DMS153 treated with DMSO at 0.1 percent for 48 hours (cell line): ENCODE data around the gene RBMS2.
"Not testable (repeated sequence)": the region's sequence is repeated elsewhere in the genome, so short reads cannot be mapped to it uniquely, and the experiment has no call there.

ENCODE experiments used
- DNase-seq: peaks from one replicate; lab custom pipeline; 2025; ENCODE audit not compliant: unreplicated experiment; lab: John Stamatoyannopoulos, UW

RBMS2 gene

GRCh38 chr12:56517854-56518253, 3.8 kb upstream of the RBMS2 start:
- DNase-seq, result no peak

- no peak for DNase-seq
These were observed 3.0 kb upstream of the RBMS2 start for GRCh38 chr12:56518570-56518969.

- DNase-seq, result no peak
These were observed 1.6 kb upstream of the RBMS2 start for GRCh38 chr12:56520048-56520447.

- DNase-seq, result no peak
These were observed 1.1 kb upstream of the RBMS2 start for GRCh38 chr12:56520506-56520905.

DNA sequence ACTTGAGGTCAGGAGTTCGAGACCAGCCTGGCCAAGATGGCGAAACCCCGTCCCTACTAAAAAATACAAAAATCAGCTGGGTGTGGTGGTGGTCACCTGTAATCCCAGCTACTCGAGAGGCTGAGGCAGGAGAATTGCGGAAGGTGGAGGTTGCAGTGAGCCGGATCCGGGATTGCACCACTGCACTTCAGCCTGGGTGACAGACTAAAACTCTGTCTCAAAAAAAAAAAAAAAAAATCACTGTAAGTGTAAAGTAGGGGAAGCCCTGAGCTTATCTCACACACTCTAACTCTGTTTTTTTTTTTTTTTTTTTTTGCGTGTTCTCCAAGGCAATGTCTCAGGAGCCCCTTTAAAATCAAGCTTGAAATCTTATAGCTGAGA, 421 bp upstream of the RBMS2 start:
- DNase-seq, result no peak

- no peak for DNase-seq
These were observed 982 bp downstream of the RBMS2 start for GRCh38 chr12:56522411-56523193.

DNA sequence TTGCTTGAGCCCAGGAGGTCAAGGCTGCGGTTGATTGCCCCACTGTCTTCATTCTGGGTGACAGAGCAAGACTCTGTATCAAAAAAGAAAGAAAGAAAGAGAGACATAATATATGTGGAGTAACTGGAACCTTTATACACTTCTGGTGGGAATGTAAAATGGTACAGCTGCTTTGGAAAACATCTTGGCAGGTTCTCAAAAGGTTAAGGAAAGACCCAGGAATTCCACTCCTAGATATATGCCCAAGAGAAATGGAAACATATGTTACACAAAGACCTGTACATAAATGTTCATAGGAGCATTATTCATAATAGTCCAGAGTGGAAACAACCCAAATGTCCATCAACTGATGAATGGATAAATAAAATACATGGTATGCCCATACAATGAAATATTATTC, 7.2 kb downstream of the RBMS2 start:
- DNase-seq, result no peak

GRCh38 chr12:56529656-56530055, 8.0 kb downstream of the RBMS2 start:
- no peak for DNase-seq

- no peak for DNase-seq
These were observed 8.9 kb downstream of the RBMS2 start for GRCh38 chr12:56530390-56531055.

DNA sequence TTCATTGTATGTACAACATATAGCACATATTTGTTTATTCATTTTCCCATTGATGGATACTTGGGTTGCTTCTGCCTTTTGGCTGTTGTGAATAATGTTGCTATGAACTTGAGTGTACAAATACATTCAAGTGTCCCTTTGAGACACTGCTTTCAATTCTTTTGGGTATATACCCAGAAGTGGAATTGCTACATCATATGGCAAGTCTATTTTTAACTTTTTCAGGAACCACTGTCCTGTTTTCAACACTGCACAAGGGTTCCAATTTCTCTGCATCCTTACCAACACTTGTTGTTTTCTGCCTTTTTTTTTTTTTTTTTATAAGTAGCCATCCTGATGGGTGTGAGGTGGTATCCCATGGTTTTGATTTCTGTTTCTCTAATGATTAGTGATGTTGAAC, 15.9 kb downstream of the RBMS2 start:
- DNase-seq, result no peak

- DNase-seq, result no peak
These were observed 20.0 kb downstream of the RBMS2 start for GRCh38 chr12:56541631-56542030.

- no peak for DNase-seq
These were observed 20.5 kb downstream of the RBMS2 start for GRCh38 chr12:56542164-56542563.

DNA sequence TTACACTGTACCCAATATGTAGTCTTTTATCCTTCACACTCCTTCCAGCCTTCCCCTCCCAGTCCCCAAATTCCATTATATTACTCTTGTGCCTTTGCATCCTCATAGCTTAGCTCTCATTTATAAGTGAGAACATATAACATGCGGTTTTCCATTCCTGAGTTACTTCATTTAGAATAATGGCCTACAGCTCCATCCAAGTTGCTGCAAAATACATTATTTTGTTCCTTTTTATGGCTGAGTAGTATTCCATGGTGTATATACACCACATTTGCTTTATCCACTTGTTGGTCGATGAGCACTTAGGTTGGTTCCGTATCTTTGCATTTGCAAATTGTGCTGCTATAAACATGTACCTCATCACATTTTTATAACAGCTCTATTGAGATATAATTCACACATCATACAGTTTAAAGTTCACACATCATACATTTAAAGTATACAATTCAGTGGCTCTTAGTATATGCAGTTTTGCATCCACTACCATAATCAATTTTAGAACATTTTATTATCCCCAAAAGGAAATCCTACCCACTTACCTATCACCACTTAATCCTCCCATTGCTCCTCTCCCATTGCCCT, 23.5 kb downstream of the RBMS2 start:
- DNase-seq, result no peak

DNA sequence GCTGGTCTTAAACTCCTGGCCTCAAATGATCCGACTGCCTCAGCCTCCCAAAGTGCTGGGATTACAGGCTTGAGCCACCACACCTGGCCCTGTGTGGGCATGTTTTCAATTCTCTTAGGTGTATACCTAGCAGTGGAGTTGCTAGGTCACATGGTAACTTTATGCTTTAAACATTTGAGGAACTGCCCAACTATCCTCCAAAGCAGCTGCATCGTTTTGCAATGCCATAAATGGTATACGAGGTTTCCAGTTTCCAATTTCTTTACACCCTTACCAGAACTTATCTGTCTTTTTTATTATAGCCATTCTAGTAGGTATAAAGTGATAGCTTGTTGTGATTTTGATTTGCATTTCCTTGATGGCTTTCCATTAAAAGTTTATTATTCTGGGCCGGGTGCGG, 25.1 kb downstream of the RBMS2 start:
- DNase-seq, result no peak

GRCh38 chr12:56551070-56551469, 29.4 kb downstream of the RBMS2 start:
- no peak for DNase-seq

DNA sequence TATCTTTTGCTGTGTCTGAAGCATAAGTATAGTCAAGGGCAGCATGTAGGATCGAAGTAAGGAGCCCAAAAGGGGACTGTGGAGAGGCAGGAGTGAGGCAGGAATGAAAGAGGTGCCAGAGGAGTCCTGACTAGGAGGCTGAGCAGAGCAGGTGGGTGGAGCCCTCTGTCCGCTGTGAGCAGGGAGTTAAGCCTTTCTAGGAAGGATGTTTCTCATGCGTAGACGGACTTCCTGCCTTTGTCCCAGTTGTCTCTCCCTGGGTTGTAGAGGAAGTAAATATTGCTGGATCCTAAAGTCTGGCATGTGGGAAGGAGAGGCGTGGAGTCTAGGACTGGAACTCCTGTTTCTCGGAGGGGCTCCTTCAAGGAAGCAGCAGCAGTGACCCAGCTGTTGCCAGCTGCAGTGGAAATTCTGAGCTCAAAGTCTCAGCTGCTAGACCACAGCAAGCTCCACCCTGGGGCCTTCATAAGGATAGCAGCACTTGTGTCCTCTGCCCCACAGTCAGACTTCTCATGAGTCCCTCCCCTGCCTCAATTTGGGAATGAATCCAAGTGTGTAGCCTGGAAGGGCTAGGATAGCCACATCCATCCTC, 44.0 kb downstream of the RBMS2 start:
- DNase-seq, result peak; percentile 32

GRCh38 chr12:56568146-56568545, 46.5 kb downstream of the RBMS2 start:
- no peak for DNase-seq

GRCh38 chr12:56571121-56571520, 49.5 kb downstream of the RBMS2 start:
- no peak for DNase-seq

DNA sequence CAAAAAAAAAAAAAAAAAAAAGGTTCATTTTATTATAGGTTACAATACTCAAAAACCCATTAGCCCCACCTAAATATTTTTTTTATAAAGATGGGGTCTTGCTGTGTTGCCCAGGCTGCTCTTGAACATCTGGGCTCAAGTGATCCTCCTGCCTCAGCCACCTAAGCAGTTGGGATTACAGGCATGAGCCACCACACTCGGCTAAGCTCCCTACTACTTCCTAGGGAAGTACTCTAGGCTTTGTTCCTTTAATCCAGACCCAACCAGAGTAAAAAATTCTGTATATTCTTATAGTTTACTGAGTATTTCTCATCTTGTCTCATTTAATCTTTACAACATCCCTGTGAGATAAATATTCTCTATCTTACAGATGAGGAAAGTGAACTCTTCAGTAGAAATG, 50.7 kb downstream of the RBMS2 start:
- DNase-seq, result no peak

GRCh38 chr12:56574210-56574609, 52.6 kb downstream of the RBMS2 start:
- DNase-seq, result no peak

- not testable (repeated sequence) for DNase-seq
These were observed 55.6 kb downstream of the RBMS2 start for GRCh38 chr12:56577248-56577647.

DNA sequence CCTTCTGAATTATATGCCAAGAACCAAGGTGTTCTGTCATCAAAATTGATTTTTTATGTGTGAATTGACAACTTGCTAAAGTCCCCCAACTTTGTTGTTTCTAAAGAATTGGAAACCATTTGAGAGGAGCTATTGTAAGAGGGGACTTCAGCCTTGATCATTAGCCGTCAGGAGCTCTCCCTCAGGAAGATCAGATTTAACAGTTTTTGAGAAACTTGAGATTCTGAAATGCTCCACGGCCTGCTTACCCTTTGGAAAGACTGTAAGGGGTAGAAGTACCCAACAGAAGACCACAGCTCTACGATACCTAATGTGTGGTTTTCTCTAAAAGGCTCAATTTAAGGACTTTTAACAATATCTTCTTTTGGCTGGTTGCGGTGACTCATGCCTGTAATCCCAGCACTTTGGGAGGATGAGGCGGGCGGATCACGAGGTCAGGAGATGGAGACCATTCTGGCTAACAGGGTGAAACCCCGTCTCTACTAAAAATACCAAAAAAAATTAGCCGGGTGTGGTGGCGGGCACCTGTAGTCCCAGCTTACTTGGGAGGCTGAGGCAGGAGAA, 57.4 kb downstream of the RBMS2 start:
- DNase-seq, result no peak
